Vagina (tissue), 2 donors: ENCODE data around the gene SNRK.

Experiments used
- CTCF ChIP-seq, 3 experiments: fragments of 450-650 bp in 2 of 3; fragments of 200-600 bp in 1 of 3; sonication (generic) in 1 of 3; IDR thresholded peaks; one replicate each; pipeline ENCODE4 v1.5.1; 2017 to 2019; ENCODE audit warnings: antibody characterized with exemption in 3 of 3, mild to moderate bottlenecking in 2 of 3, moderate library complexity in 2 of 3
- POLR2A ChIP-seq, 2 donors: fragments of 450-650 bp; IDR thresholded peaks; one replicate each; pipeline ENCODE4 v1.6.1; 2017; ENCODE audit warnings: antibody characterized with exemption in 2 of 2, mild to moderate bottlenecking in 2 of 2, moderate library complexity in 2 of 2
- POLR2AphosphoS5 ChIP-seq, 2 donors: sonication (generic); formaldehyde crosslinking; IDR thresholded peaks; one replicate each; pipeline ENCODE4 v1.9.0; 2017; ENCODE audit warnings: antibody characterized with exemption in 2 of 2, mild to moderate bottlenecking in 2 of 2, low read depth in 1 of 2; ENCODE audit not compliant: insufficient read depth in 1 of 2

- TF ChIP-seq CTCF (IDR thresholded peaks at IDR 0.05) (no peak), POLR2AphosphoS5 (IDR thresholded peaks at IDR 0.05; ENCODE audit: insufficient read depth in 1 of 2, low read depth in 1 of 2) (no peak), POLR2A (IDR thresholded peaks at IDR 0.05) (no peak)
Measured at GRCh38 chr3:43390255-43390588, 103.9 kb downstream of the SNRK start.
